Mesothelial cell of epicardium (in vitro differentiated cells): ENCODE results near the gene GPT2. TPM values are rescaled to one million over a fixed set of nuclear protein-coding genes. Genes with fewer than 3 reads are reported as not detected.

Experiments used
- DNase-seq, 2 experiments: peaks; one replicate each; pipeline ENCODE4 v3.0.0; 2021; ENCODE audit warnings: low spot score in 2 of 2; ENCODE audit not compliant: unreplicated experiment in 2 of 2
- H3K27ac Mint-ChIP-seq: 2 replicates; pipeline ENCODE4 v1.8.0; 2021; ENCODE audit warnings: mixed read lengths
- H3K27me3 Mint-ChIP-seq: 2 replicates; pipeline ENCODE4 v1.8.0; 2021; ENCODE audit warnings: low read depth, mixed read lengths
- H3K36me3 Mint-ChIP-seq: 2 replicates; pipeline ENCODE4 v1.8.0; 2021; ENCODE audit warnings: mixed read lengths
- H3K4me1 Mint-ChIP-seq: 2 replicates; pipeline ENCODE4 v1.8.0; 2021; ENCODE audit warnings: mixed read lengths
- H3K4me3 Mint-ChIP-seq: 2 replicates; pipeline ENCODE4 v1.8.0; 2021; ENCODE audit warnings: mild to moderate bottlenecking, moderate library complexity, mixed read lengths
- H3K9me3 Mint-ChIP-seq: 2 replicates; pipeline ENCODE4 v1.8.0; 2021; ENCODE audit warnings: mixed read lengths
- total RNA-seq: library from RNA; stranded (reverse); gene quantifications from 3 replicates; pipeline ENCODE4 v1.2.1, GENCODE V29; 2021
- TF ChIP-seq, protein P1 (sequence below): fragments of 200-600 bp; sonication (generic); IDR thresholded peaks from one replicate; pipeline ENCODE4 v1.5.0; 2021; ENCODE audit warnings: antibody characterized with exemption; ENCODE audit not compliant: unreplicated experiment

GPT2 gene
- total RNA-seq, 1 donor from 2014 or later = 30.6 TPM

DNA sequence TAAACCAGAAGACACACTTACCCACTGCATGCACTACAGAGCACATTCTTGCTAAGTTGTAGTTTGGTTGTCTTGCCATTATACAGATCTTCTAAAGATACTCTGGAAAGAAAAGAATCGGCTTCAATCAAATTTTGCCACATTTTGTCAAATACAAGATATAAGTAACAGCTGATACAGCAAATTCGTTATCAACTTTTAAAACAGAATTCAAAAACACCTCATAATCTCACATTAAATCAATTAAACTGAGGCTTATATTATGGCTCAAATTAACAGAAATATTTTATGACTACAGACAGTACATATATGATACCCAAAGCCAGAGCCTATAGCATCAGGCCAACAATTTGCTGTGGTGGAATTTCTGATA is 83.9 kb downstream of the GPT2 start:
- Mint-ChIP-seq H3K4me3 (no peak overlapping the region), H3K9me3 (no peaks in the 10 kb centered on the region), H3K36me3 (peaks cover 27% of the 10 kb centered on the region), H3K4me1 (peaks cover 16% of the 10 kb centered on the region), H3K27ac (no peak overlapping the region), H3K27me3 (no peaks in the 10 kb centered on the region)
- TF ChIP-seq, protein P1, sequence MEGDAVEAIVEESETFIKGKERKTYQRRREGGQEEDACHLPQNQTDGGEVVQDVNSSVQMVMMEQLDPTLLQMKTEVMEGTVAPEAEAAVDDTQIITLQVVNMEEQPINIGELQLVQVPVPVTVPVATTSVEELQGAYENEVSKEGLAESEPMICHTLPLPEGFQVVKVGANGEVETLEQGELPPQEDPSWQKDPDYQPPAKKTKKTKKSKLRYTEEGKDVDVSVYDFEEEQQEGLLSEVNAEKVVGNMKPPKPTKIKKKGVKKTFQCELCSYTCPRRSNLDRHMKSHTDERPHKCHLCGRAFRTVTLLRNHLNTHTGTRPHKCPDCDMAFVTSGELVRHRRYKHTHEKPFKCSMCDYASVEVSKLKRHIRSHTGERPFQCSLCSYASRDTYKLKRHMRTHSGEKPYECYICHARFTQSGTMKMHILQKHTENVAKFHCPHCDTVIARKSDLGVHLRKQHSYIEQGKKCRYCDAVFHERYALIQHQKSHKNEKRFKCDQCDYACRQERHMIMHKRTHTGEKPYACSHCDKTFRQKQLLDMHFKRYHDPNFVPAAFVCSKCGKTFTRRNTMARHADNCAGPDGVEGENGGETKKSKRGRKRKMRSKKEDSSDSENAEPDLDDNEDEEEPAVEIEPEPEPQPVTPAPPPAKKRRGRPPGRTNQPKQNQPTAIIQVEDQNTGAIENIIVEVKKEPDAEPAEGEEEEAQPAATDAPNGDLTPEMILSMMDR = no peak
- no peak for DNase-seq

DNA sequence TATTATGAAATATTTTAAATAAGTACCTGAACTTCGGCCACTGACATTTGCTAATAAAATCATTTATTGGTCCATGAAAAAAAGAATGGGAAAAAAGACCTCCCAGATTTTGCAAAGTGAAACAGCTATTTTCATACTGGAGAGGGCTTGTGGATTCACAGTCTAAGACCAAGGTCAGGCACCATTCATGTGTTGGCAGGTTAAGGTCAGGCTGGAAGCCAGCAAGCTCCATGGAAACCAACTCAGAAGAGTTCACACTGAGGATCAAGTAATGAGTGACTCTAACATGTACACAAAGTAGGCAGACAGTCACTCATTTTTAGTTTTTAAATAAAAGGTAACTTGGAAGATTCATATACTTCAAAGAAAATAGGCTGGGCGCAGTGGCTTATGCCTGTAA is 85.9 kb downstream of the GPT2 start:
- Mint-ChIP-seq H3K4me3 (no peak overlapping the region), H3K9me3 (no peaks in the 10 kb centered on the region), H3K4me1 (peaks cover 28% of the 10 kb centered on the region), H3K27ac (peak overlapping the region; percentile 25), H3K36me3 (peaks cover 22% of the 10 kb centered on the region), H3K27me3 (no peaks in the 10 kb centered on the region)
- TF ChIP-seq, protein P1 = no peak
- DNase-seq = no peak

DNA sequence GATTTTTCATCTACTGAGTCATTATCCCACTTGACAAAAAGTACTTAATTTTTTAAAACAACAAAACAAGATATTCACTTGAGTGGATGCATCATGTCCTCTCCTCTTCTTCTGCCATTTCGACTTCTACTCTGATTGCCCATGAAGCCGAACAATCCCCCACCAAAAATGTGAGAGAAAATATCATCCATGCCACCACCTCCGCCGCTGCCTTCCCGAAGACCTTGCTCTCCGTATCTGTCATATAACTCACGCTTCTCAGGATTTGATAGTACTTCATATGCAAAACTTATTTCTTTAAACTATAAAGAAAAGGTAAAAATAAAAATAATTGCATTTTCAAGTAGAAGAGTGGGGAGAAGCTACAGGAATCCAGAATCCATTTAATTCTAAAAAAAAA is 87.1 kb downstream of the GPT2 start:
- Mint-ChIP-seq H3K27me3 (no peaks in the 10 kb centered on the region), H3K9me3 (no peaks in the 10 kb centered on the region), H3K4me1 (peaks cover 29% of the 10 kb centered on the region), H3K4me3 (peak overlapping the region; percentile 13), H3K36me3 (peaks cover 22% of the 10 kb centered on the region), H3K27ac (peak overlapping the region; percentile 77)
- DNase-seq = no peak
- TF ChIP-seq, protein P1 = no peak

DNA sequence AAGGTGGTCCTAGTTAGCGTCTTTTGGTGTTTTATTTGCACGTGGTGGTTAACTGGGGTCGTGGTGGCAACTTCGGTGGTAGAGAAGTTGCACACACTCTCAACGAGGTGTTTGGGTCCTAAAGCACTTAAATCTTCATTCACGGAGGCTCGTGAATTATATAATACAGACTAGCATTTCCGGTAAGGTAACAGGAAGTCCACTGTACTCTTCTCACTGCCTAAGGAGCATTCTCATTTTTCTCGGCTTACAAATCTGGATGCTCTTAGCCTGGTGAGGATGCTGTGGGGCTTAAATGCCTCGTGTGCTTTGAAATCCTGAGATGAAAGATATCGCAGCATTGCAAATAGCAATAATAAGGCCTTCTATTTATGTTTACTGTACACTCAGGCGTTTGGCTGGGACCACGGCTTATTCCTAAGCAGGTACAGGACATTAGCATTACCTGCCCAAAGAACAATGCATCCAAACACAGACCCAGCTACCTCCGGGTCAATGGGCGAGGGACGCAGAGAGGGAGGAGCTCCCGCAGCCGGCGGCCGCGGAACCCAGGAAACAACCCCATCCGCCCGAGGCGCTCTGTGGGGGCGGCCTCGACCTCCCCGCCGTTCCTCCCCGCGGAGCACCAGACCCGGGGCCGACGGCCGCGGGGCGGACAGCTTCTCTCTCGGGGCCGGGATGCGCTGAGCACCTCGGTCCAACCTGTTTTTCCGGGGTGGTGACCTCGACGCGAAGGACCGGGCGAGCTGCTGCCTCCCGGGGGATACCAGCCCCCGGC is 88.5 kb downstream of the GPT2 start:
- Mint-ChIP-seq H3K27me3 (no peaks in the 10 kb centered on the region), H3K4me1 (peaks cover 29% of the 10 kb centered on the region), H3K27ac (peak overlapping the region; percentile 99), H3K9me3 (no peaks in the 10 kb centered on the region), H3K36me3 (peaks cover 13% of the 10 kb centered on the region), H3K4me3 (peak overlapping the region; percentile 83)
- peak in 1 of 2 experiments; percentile 57 for DNase-seq
- TF ChIP-seq, protein P1 = no peak

- TF ChIP-seq, protein P1 = no peak
- DNase-seq = peak; percentile 83 to 91
- Mint-ChIP-seq H3K36me3 (peaks cover 6% of the 10 kb centered on the region), H3K27me3 (no peaks in the 10 kb centered on the region), H3K4me1 (peaks cover 29% of the 10 kb centered on the region), H3K9me3 (no peaks in the 10 kb centered on the region), H3K4me3 (peak within 1 kb of the TSS; percentile 92), H3K27ac (peak within 1 kb of the TSS; percentile 99)
Observed at GRCh38 chr16:46973207-46973995, 89.2 kb downstream of the GPT2 start, which contains the start of gene DNAJA2. Gene DNAJA2, minus strand, starts transcription at chr16:46973674. Its CDS starts 102 bp downstream, at chr16:46973572.
